SK-N-DZ (cell line): ENCODE measurements around the gene INSC.

ENCODE experiments used
- DNase-seq: peaks from one replicate; pipeline ENCODE4 v3.0.0-alpha.2; 2015; ENCODE audit warnings: low spot score

The INSC gene

GRCh38 chr11:15286465-15286864 is 171.7 kb downstream of the INSC start:
- no peak for DNase-seq

- DNase-seq, result no peak
Measured at GRCh38 chr11:15288863-15289262, 174.1 kb downstream of the INSC start.

GRCh38 chr11:15289723-15290122 is 175.0 kb downstream of the INSC start:
- DNase-seq, result peak; percentile 9

DNA sequence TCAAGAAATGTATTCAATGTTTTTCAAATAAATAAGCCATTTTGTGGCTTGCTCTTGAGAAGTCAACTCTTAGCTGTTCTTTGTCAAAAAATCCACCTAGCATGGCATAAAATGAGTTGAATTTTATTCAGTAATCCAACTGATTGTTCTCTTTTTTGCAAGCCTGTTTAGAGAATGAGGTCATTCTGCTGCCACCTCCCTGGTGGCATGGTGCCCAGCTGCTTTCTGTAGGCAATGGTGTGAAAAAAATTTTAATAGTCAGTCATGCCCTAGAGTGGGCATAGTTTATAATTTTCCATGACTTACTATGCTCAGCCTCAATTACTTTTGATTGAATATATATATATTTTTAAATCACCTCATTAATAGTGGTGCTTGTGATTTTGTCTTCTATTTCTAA is 177.2 kb downstream of the INSC start:
- no peak for DNase-seq

DNA sequence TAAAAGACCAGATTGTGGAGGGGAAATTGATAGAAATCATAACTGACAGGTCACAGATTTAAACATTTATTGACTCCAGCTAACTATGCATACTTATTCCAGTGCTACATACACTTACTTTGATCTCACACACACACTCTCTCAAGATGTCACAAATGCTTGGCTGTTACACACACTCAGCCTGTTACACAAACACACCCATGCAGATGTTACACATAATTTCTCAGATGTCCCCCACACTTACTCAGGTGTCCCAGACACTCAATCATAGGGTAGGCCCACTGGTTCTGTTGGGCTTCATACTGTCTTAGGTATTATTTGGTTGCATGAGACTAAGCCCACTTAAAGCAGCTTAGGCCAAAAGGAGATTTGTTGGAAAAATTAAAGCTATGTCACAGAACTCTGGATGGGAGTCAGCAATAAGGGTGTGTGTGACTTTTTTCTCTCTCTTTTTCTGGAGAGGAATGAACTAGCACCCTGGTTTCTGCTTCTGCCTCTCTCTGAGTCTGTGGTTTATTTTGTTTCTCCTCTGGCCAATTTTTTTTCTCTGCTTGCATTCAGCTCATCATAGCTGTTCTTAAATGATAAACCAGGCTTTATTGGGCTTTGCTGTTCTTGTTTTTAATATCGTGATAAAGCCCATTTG is 179.4 kb downstream of the INSC start:
- no peak for DNase-seq

DNA sequence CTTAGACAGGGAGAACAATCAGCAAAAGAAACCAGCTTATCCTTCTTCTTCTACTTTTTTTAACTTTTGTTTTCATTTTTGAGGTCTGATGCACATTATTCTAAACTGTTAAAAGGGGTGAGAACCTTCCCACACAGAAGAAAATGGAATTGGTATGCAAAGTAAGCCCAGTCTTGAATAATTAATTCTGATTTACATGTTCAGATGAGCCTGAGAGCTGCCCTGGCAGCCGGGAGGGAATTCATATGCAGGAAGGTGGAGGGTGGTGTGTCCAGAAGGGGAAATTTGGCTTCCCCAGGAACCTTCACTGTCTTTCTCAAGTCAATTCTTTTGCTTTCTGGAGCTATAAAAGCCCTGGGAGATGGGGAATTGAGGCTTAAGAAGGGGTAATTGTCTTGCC is 181.0 kb downstream of the INSC start:
- DNase-seq, result no peak
